GM21528 (cell line): ENCODE data around the gene RAX2.

ENCODE experiments used
- ATAC-seq: cut with Tn5 transposase; IDR thresholded peaks from one replicate; pipeline ENCODE4 v1.9.1; 2021; ENCODE audit warnings: mild to moderate bottlenecking, moderate library complexity; ENCODE audit not compliant: unreplicated experiment, low FRiP score

The RAX2 gene

GRCh38 chr19:3803114-3803888 is 31.3 kb upstream of the RAX2 start:
- ATAC-seq = no peak

GRCh38 chr19:3801412-3802096 is 29.5 kb upstream of the RAX2 start:
- no peak for ATAC-seq

DNA sequence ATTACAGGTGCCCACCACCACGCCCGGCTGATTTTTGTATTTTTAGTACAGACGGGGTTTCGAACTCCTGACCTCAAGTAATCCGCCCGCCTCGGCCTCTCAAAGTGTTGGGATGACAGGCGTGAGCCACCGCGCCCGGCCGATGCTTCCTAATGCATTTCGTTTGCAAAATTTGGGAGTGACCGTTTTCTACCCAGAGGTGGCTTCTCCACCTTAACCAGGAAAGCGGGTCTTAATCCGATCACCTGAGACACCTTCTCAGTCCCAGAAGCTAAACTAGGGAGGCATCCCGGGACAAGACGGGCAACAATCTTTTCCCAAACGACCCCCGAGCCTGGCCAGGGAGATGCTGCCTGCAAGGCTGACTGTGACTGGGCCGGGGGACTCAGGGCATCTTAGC is 29.0 kb upstream of the RAX2 start:
- ATAC-seq = no peak

DNA sequence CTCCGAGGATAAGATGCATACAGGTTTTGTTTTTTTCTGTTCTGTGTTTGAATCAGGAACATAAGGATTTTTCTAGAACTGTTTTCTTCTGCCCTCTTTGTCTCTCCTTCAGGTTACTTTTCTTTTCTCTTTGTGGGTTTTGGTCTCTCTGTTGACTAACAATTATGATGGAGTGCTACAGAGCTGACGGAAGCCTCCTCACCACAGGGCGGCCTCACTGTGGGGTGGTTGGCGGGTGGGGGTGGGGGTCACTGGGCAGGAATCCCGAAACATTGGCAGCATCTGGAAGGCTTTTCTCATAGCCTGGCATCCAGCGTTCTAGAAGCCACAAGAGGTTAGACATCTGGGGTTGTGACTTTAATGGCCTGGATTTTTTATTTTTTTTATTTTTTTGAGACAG is 26.1 kb upstream of the RAX2 start:
- ATAC-seq = no peak

DNA sequence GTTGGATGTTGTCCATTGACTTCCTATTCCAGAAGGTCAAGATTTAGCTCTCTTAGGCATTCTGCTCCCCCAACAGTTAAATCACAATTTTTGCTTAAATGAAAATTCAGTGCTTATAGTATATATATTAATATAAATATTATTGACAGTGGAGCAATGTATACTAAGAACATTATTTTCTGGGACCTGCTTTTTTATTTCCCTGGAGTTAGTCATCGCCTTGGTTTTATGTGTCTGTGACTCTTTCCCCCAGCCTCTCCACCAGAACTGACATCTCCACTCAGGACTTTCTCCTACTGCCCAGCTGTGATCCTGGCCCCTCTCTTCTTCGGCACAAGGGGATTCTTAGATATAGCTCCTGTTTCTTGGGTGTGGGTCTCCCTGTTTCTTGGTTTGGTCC is 24.3 kb upstream of the RAX2 start:
- ATAC-seq = no peak

GRCh38 chr19:3793799-3794198 is 21.8 kb upstream of the RAX2 start:
- ATAC-seq = no peak

GRCh38 chr19:3792114-3792513 is 20.1 kb upstream of the RAX2 start:
- no peak for ATAC-seq

- no peak for ATAC-seq
Observed at GRCh38 chr19:3790941-3791340, 18.9 kb upstream of the RAX2 start.

GRCh38 chr19:3790209-3790734 is 18.2 kb upstream of the RAX2 start:
- no peak for ATAC-seq

DNA sequence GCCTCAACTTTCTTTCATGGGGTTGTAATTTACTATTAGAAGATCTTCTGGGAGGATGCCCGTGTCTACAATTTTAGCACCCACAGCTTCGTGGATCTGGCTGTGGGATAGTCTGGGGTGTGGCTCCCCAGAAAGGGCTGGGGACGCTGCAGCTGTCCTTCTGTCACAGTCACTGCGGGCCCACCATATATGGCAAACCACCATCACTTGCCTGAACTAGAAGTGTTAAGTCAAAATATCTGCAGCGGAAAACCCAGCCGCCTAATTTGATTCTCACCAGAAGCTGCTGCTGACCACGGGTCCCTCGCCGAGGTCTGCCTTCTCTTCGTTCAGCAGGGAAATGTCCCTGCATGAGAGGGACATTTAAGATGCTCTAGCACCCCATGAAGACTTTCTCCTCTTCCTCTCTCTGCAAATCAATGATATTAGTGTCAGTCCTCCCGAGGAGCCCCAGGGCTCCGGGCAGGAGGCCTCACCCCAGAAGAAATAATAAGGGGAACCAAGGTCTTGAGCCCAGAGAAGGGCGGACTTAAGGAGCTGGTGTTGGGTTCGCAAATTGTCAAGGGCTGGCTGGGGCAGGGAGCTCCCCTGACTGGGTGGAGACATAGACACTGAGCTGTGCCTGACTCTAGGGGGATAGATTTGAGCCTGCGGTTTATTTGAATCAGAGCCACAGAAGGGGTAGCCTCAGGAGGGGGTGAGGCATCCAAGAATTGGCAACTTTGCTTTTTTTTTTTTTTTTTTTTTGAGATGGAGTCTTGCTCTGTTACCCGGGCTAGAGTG is 17.2 kb upstream of the RAX2 start:
- ATAC-seq = no peak

DNA sequence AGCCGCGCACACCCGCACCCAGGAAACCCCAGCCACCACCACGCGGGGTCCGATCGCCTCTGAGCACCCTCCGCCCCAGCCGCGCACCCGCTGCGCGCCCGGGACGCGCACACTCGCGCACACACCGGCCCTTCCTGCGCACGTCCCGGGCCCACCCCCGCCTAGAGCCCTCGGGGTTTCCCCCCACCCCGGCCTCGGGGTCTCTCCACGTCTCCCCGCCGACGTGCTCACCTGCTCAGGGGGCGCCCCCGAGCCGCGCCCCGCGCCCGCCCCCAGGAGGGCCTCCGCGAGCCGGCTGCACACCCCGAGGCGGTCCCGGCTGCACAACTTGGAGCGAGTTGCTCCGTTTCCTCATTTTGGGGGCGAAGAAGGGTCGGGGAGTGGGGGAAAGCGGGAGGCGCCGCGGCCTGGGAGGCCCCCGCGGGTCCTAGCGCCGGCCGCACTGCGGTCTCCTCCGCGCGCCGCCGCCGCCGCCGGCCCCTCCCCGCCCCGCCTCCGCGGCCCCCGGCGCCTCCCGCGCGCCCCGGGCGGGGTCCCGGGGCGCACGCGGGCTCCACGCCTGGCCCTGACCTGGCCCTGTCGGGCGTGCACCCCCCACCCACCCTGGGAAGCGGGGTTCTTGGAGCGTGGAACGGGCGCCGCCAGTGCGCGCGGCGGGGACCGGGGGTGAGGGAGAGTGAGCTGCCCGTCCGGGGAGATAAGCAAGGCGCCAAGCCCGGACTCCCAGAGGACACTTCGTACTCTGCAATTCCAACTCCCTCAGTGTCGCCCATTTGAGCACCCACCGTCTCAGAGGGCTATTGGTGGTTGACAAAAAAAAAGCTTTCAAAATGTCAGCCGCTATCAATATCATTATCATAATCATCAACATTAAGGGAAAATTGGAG is 14.2 kb upstream of the RAX2 start, which contains the start of gene MATK:
TSS of gene MATK (minus strand) at position 444 of the 887 bp plus-strand sequence. CDS start 1,246 bp downstream, outside the sequence.
- no peak for ATAC-seq

DNA sequence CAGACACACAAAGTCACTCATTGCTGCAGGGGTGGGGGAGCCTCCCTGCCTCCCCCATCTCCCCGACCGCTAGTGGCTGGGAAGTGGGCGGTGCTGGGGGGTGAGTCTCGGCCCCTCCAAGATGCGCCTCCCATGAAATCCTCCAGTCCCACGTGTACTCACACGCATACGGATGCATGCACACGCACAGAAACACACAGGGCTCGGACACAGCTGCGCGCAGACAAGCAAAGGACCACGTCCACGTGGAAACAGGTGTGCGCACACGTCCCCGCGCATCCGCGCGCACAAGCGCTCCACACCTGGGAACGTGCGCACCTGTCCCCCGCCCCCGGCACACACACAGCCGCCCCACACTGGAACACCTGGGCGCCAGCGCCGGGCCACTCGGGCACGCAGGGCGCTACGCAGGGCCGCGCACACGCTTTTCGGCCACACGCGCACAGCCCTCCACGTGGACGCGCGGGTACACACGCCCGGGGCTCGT is 13.5 kb upstream of the RAX2 start:
- ATAC-seq = no peak

- ATAC-seq = no peak
Observed at GRCh38 chr19:3784607-3785450, 12.8 kb upstream of the RAX2 start.

DNA sequence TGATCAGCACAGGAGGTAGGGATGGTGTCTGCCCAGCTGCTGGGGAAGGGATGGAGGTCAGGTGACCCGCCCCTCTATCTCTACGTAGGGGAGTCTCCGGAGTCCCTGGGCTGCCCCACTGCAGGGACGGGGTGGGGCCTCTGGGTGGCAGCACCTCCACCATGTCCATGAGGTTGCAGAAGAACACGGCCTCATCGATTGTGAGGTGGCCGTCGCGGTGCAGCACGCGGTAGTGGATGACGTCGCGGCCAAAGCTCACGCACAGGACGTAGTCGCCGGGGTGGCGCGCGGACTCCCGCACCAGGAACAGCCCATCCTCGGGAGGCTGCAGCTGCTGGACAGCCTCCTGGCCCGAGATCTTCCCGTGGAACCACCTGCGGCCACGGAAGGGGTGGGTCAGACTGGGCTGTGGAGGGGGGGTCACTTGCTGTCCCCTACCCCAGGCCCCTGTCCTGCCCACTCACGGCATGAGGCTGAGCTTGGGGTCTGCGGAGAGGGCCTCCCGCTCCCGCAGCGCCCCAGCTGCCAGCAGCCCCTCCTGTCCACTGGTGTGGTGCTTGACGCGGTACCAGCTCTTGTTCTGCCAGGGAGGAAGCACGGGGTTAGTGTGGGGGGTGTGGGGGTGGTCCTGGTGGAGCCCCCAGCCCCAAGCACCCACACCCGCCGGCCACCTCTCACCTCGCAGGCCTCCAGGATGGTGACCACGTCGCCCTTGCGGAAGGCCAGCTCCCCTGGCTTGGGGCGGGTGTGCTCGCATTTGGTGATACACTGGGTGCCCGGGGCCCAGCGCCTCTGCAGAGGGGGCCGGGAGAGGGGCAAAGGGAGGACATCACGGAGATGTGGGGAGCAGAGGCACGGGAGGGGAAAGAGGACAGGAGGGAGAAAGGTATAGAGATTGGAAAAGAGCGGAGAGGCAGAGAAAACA is 11.9 kb upstream of the RAX2 start:
- no peak for ATAC-seq

DNA sequence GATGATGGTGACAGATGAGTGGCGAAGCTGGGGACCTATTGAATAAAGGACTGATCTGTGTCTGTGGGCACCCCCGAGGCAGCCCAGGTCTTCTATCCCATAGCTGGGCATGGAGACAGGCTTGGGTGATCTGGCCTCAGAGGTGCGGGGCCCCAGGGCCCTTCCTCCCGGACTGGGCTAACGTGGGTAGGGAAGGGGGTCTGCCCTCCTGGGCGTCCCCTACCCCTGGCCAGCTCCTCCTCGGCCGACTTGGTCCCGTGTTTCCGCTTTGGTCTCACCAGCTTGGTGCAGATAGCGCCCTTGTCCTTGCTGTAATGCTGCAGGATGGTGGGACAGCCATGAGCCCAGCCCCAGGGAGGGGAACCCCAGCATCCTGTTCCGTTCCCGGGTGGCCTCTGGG is 10.9 kb upstream of the RAX2 start:
- ATAC-seq = no peak

GRCh38 chr19:3782330-3782729 is 10.3 kb upstream of the RAX2 start:
- ATAC-seq = no peak

GRCh38 chr19:3781603-3782002 is 9.6 kb upstream of the RAX2 start:
- no peak for ATAC-seq

DNA sequence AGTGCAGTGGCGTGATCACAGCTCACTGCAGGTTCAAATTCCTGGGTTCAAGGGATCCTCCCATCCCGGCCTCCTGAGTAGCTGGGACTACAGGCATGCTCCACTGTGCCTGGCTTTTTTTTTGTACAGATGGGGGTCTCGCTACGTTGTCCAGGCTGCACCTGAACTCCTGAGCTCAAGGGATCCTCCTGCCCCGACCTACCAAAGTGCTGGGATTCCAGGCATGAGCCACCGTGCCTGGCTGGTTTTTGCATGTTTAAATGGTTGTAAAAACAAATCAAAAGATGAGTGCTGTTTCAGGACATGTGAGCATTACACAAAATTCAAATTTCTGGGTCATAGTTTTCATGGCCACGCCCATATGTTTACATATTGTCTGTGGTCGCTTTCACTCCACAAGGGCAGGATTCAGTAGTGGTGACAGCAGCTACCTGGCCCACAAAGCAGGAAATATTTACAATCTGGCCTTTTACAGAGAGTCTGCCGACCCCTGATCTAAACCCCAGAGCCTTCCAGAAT is 8.8 kb upstream of the RAX2 start:
- ATAC-seq = no peak
